Measurements from ENCODE around the gene ADIPOR2. TPM values are rescaled to one million over a fixed set of nuclear protein-coding genes. Genes with fewer than 3 reads are reported as not detected.
"Not testable (repeated sequence)": the region's sequence is repeated elsewhere in the genome, so short reads cannot be mapped to it uniquely, and the experiment has no call there.

The ADIPOR2 gene
- total and polyA plus RNA-seq, 5 donors: 28.1 to 52.0 (median 42.6) TPM

DNA sequence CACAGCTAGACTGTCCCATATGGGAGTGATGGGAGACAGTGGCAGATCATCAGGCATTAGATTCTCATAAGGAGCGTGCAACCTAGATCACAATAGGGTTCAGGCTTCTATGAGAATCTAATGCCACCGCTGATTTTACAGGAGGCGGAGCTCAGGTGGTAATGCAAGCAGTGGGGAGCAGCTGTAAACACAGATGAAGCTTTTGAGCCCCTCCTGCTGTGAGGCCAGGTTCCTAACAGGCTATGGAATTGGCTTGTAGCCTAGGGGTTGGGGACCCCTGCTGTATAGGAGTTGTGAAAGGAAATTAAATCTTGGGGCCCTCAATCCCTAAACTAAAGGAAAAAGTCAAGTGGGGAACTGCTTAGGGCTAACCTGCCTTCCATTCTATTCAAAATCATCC lies 29.6 kb downstream of the ADIPOR2 start:
- Histone ChIP-seq H3K4me3 (ENCODE audit: low read length) (no peak overlapping the region), H3K27me3 (ENCODE audit: control insufficient read depth, insufficient read depth) (no peaks in the 10 kb centered on the region), H3K4me1 (ENCODE audit: control insufficient read depth, insufficient read depth, low read length) (peaks cover 9% of the 10 kb centered on the region), H3K27ac (ENCODE audit: low read length) (no peak overlapping the region), H3K9me3 (ENCODE audit: control insufficient read depth, low read length) (no peaks in the 10 kb centered on the region)
- DNase-seq (no peak), ATAC-seq (no peak)
- intact Hi-C loops (cut with DNase I): no loop called here
- WGBS: 94% methylated on average over 3 of the region's 3 CpGs

DNA sequence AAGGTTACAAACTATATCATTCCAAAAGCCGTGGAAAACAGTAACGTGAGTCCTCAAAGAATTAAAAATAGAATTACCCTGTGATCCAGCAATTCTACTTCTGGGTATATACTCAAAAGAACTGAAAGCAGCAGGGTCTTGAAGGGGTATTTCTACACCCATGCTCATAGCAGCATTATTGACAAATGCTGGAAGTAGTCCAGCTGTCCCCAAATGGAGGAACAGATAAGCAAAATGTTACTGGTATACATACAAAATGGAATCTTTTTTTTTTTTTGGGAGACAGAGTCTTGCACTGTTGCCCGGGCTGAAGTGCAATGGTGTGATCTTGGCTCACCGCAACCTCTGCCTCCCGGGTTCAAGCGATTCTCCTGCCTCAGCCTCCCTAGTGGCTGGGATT lies 32.9 kb downstream of the ADIPOR2 start:
- Histone ChIP-seq H3K4me1 (ENCODE audit: control insufficient read depth, insufficient read depth, low read length) (peaks cover 11% of the 10 kb centered on the region), H3K27ac (ENCODE audit: low read length) (no peak overlapping the region), H3K4me3 (ENCODE audit: low read length) (no peak overlapping the region), H3K9me3 (ENCODE audit: control insufficient read depth, low read length) (no peaks in the 10 kb centered on the region), H3K27me3 (ENCODE audit: control insufficient read depth, insufficient read depth) (no peaks in the 10 kb centered on the region)
- ATAC-seq: no peak
- intact Hi-C loops (cut with DNase I): no loop called here
- DNase-seq: no peak
- WGBS: 79% methylated on average over 6 of the region's 6 CpGs

DNA sequence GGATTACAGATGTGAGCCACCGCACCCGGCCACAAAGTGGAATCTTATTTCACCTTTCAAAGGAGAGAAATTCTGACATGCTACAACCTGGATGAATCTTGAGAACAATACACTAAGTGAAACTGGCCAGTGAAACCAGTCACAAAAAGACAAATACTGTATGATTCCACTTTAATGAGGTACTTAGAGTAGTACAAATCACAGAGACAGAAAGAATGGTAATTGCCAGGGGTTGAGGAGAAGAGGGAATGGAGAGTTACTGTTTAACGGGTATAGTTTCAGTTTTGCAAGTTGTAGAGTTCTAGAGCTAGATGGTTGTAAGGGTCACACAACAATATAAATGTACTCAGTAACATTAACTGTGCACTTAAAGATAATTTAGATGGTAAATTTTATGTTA lies 33.4 kb downstream of the ADIPOR2 start:
- H3K9me3 ChIP-seq (ENCODE audit: control insufficient read depth, low read length): no peaks in the 10 kb centered on the region
- ATAC-seq (no peak), DNase-seq (no peak)
- no peaks in the 10 kb centered on the region for H3K27me3 ChIP-seq (ENCODE audit: control insufficient read depth, insufficient read depth)
- peaks cover 11% of the 10 kb centered on the region for H3K4me1 ChIP-seq (ENCODE audit: control insufficient read depth, insufficient read depth, low read length)
- intact Hi-C loops (cut with DNase I): no loop called here
- no peak overlapping the region for H3K27ac ChIP-seq (ENCODE audit: low read length)
- 94% methylated on average over 3 of the region's 3 CpGs for WGBS
- H3K4me3 ChIP-seq (ENCODE audit: low read length): no peak overlapping the region

DNA sequence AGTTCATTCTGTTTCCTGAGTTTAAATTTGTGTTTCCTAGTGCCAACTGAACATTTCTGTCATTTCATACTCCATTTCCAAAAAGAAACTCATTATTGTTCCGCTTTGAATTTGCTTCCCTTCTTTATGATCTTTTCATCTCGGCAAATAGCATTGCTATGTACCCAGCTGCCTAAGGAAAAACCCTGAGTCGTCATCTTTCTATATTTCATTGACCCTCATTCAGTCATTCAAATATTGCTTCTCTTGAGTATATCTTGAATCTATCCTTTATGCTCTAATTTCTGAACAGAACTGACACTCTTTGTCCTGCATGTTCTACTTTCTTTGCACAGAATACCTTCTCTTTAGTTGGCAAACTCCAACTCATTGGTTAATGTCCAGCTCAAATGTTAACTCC lies 35.9 kb downstream of the ADIPOR2 start:
- 82% methylated on average over 3 of the region's 3 CpGs for WGBS
- H3K27ac ChIP-seq (ENCODE audit: low read length): no peak overlapping the region
- H3K27me3 ChIP-seq (ENCODE audit: control insufficient read depth, insufficient read depth): no peaks in the 10 kb centered on the region
- DNase-seq (no peak), ATAC-seq (no peak)
- intact Hi-C loops (cut with DNase I): no loop called here
- H3K4me3 ChIP-seq (ENCODE audit: low read length): no peak overlapping the region
- H3K9me3 ChIP-seq (ENCODE audit: control insufficient read depth, low read length): no peaks in the 10 kb centered on the region
- H3K4me1 ChIP-seq (ENCODE audit: control insufficient read depth, insufficient read depth, low read length): peaks cover 8% of the 10 kb centered on the region

DNA sequence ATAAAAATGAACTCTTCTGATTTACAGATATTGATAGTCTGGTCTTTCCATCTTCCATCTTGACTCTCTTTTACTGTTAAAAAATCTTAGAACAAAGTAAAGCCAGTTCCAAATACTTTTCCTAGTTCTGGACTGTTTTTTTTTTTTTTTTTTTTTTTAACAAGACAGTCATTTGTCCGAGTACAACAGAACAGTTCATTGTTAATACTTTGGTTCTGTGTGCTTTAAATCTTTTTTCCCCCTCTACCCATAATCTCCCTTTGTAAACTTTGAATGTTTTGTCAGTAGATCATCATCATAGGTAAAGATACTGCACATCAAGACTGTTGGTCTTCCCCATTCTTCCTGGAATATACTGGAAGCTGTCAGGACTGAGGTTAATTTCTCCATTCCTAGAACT lies 38.0 kb downstream of the ADIPOR2 start:
- intact Hi-C loops (cut with DNase I): no loop called here
- WGBS: 91% methylated on average over 1 of the region's 1 CpG
- ATAC-seq: no peak
- Histone ChIP-seq H3K4me3 (ENCODE audit: low read length) (no peak overlapping the region), H3K9me3 (ENCODE audit: control insufficient read depth, low read length) (no peaks in the 10 kb centered on the region), H3K27me3 (ENCODE audit: control insufficient read depth, insufficient read depth) (no peaks in the 10 kb centered on the region), H3K27ac (ENCODE audit: low read length) (no peak overlapping the region), H3K4me1 (ENCODE audit: control insufficient read depth, insufficient read depth, low read length) (peaks cover 5% of the 10 kb centered on the region)
- no peak for DNase-seq

DNA sequence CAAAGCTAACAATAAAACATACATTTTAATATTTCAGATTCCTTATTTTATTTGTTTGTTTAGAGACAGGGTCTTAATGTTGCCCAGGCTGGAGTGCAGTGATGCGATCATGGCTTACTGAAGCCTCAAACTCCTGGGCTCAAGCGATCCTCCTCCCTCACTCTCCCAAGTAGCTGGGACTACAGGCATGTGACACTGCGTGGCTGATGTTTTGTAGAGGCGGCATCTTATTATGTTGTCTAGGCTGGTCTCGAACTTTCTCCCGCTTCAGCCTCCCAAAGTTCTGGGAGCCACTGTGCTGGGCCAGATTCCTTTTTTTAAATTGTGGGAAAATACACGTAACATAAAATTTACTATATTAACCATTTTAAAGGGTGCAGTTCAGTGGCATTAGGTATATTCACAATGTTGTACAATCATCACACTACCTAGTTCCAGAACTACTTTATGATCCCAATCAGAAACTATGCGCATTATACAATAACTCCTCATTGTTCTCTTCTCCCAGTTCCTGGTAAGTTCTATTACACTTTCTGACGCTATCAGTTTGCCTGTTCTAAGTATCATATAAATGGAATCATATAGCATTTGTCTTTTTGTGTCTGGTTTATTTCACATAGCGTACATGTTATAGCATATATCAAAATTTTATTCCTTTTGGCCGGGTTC lies 40.3 kb downstream of the ADIPOR2 start:
- WGBS: 96% methylated on average over 11 of the region's 11 CpGs
- no peak for ATAC-seq
- Histone ChIP-seq H3K4me1 (ENCODE audit: control insufficient read depth, insufficient read depth, low read length) (peaks cover 4% of the 10 kb centered on the region), H3K27ac (ENCODE audit: low read length) (no peak overlapping the region), H3K27me3 (ENCODE audit: control insufficient read depth, insufficient read depth) (no peaks in the 10 kb centered on the region), H3K9me3 (ENCODE audit: control insufficient read depth, low read length) (no peaks in the 10 kb centered on the region), H3K4me3 (ENCODE audit: low read length) (no peak overlapping the region)
- intact Hi-C loops (cut with DNase I): no loop called here
- no peak for DNase-seq

DNA sequence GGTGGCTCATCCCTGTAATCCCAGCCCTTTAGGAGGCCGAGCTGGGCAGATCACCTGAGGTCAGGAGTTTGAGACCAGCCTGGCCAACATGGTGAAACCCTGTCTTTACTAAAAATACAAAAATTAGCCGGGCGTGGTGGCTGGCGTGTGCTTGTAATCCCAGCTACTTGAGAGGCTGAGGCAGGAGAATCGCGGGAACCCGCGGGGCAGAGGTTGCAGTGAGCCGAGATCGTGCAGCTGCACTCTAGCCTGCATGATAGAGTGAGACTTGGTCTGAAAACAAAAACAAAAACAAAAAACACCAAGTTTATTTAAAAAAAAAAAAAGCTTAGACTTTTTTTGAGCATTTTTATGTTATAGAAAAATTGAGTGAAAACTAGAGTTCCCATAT lies 40.8 kb downstream of the ADIPOR2 start:
- H3K27ac ChIP-seq (ENCODE audit: low read length); intact Hi-C loops (cut with DNase I); H3K27me3 ChIP-seq (ENCODE audit: control insufficient read depth, insufficient read depth); H3K4me1 ChIP-seq (ENCODE audit: control insufficient read depth, insufficient read depth, low read length); H3K4me3 ChIP-seq (ENCODE audit: low read length); H3K9me3 ChIP-seq (ENCODE audit: control insufficient read depth, low read length); DNase-seq; ATAC-seq: not testable (repeated sequence)
- WGBS: 96% methylated on average over 10 of the region's 10 CpGs

DNA sequence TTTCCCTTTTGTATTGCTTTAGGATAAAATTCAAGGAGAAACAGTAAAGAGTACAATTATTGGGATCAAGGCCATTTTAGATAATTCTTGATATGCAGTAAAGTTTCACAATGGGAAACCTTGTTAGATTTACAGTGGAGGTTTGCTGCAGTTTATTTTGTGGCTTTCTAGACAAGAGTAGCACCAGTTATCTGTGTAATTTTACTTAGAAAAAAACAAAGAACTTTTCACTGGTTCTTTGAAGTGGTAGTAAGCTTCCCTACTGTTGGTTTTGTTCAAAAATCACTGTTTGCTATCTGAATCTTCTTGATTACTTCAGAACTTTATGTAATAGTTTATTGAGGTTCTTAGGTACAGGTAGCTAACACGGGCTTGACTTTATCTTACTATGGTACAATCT lies 42.0 kb downstream of the ADIPOR2 start:
- WGBS: 78% methylated on average over 1 of the region's 1 CpG
- no peak overlapping the region for H3K27ac ChIP-seq (ENCODE audit: low read length)
- intact Hi-C loops (cut with DNase I): no loop called here
- no peak for ATAC-seq
- no peak for DNase-seq
- H3K27me3 ChIP-seq (ENCODE audit: control insufficient read depth, insufficient read depth): no peaks in the 10 kb centered on the region
- H3K9me3 ChIP-seq (ENCODE audit: control insufficient read depth, low read length): no peaks in the 10 kb centered on the region
- H3K4me1 ChIP-seq (ENCODE audit: control insufficient read depth, insufficient read depth, low read length): peaks cover 4% of the 10 kb centered on the region
- H3K4me3 ChIP-seq (ENCODE audit: low read length): no peak overlapping the region

DNA sequence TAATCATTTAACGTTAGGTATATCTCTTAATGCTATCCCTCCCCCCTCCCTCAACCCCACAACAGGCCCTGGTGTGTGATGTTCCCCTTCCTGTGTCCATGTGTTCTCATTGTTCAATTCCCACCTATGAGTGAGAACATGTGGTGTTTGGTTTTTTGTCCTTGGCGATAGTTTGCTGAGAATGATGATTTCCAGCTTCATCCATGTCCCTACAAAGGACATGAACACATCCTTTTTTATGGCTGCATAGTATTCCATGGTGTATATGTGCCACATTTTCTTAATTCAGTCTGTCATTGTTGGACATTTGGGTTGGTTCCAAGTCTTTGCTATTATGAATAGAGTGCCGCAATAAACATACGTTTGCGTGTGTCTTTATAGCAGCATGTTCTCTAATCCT lies 42.8 kb downstream of the ADIPOR2 start:
- ATAC-seq; H3K9me3 ChIP-seq (ENCODE audit: control insufficient read depth, low read length); intact Hi-C loops (cut with DNase I); DNase-seq; H3K4me3 ChIP-seq (ENCODE audit: low read length); H3K4me1 ChIP-seq (ENCODE audit: control insufficient read depth, insufficient read depth, low read length); H3K27me3 ChIP-seq (ENCODE audit: control insufficient read depth, insufficient read depth); H3K27ac ChIP-seq (ENCODE audit: low read length): not testable (repeated sequence)
- 97% methylated on average over 5 of the region's 5 CpGs for WGBS

DNA sequence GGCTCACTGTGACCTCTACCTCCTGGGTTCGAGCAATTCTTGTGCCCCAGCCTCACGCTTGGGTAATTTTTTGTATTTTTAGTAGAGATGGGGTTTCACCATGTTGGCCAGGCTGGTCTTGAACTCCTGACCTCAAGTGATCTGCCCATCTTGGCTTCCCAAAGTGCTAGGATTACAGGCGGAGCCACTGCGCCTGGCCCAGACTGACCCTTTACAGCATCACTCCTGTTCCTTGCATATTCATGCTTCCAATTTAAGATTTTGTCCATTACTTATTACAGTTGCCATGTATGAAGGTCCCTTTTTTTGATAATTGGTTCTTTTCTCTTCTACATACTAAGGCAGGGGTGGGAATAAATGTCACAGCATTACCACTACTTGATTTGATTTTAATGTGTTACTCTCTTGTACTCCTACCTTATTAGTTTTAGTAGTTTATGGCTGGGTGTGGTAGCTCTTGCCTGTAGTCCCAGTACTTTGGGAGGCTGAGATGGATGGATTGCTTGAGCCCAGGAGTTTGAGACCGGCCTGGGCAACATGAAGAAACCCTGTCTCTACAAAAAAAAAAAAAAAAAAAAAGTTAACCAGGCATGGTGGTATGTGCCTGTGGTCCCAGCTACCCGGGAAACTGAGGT lies 46.9 kb downstream of the ADIPOR2 start:
- Histone ChIP-seq H3K27me3 (ENCODE audit: control insufficient read depth, insufficient read depth) (no peaks in the 10 kb centered on the region), H3K4me1 (ENCODE audit: control insufficient read depth, insufficient read depth, low read length) (peaks cover 5% of the 10 kb centered on the region), H3K9me3 (ENCODE audit: control insufficient read depth, low read length) (no peaks in the 10 kb centered on the region), H3K4me3 (ENCODE audit: low read length) (no peak overlapping the region), H3K27ac (ENCODE audit: low read length) (no peak overlapping the region)
- WGBS: 78% methylated on average over 6 of the region's 6 CpGs
- DNase-seq (no peak), ATAC-seq (peak in 1 of 2 donors; percentile 36)
- intact Hi-C loops (cut with DNase I): no loop called here

DNA sequence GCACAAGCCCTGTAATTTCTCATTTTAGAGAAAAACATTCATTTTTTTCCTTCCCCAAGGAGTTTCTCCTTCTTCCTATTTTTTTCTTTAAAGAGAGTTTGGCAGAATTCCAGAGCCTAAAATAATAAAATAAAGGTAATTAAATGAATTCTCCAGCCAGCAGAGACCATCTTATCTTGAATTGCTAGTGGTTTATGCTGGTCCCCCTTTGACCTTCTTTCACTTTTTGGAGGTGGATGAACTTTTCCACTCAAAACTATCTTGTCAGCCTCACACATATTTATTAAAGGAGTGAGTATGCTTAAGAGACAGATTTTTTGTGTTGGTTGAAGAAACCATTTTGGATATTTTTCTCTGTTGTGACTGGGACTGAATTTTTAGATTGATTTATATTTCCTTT lies 47.6 kb downstream of the ADIPOR2 start:
- Histone ChIP-seq H3K9me3 (ENCODE audit: control insufficient read depth, low read length) (no peaks in the 10 kb centered on the region), H3K27me3 (ENCODE audit: control insufficient read depth, insufficient read depth) (no peaks in the 10 kb centered on the region), H3K4me3 (ENCODE audit: low read length) (no peak overlapping the region), H3K27ac (ENCODE audit: low read length) (no peak overlapping the region), H3K4me1 (ENCODE audit: control insufficient read depth, insufficient read depth, low read length) (peaks cover 5% of the 10 kb centered on the region)
- no peak for DNase-seq
- intact Hi-C loops (cut with DNase I): no loop called here
- ATAC-seq: no peak

DNA sequence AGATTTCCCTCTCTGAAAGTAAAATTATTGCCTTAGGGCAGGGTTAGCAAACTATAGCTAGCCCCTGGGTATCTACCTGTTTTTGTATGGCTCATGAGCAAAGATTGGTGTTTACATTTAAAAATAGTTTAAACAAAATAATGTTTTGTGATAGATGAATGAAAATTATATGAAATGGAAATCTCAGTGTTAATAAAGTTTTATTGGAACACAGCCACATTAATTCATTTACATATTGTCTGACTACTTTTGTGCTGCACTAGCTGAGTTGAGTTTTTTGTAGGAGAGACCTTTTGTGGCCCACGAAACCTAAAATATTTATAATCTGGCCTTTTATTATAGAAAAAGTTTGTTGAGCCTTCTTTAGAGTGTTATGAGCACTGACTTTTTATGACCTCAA lies 48.5 kb downstream of the ADIPOR2 start:
- Histone ChIP-seq H3K9me3 (ENCODE audit: control insufficient read depth, low read length) (no peaks in the 10 kb centered on the region), H3K27ac (ENCODE audit: low read length) (no peak overlapping the region), H3K4me1 (ENCODE audit: control insufficient read depth, insufficient read depth, low read length) (peaks cover 5% of the 10 kb centered on the region), H3K27me3 (ENCODE audit: control insufficient read depth, insufficient read depth) (no peaks in the 10 kb centered on the region), H3K4me3 (ENCODE audit: low read length) (no peak overlapping the region)
- DNase-seq: no peak
- intact Hi-C loops (cut with DNase I): no loop called here
- no peak for ATAC-seq
- 100% methylated on average over 1 of the region's 1 CpG for WGBS
